HCT116 (cell line): ENCODE results near the gene RPS25.

Source experiments
- CEBPB ChIP-seq: IDR thresholded peaks from 2 replicates; pipeline ENCODE4 v1.6.1; 2012; ENCODE audit warnings: low read depth
- EZH2 ChIP-seq: fragments of 200-600 bp; sonication (generic); IDR thresholded peaks from 2 replicates; pipeline ENCODE4 v1.6.1; 2017; ENCODE audit warnings: antibody characterized with exemption, mixed run types
- EZH2phosphoT487 ChIP-seq: fragments of 200-600 bp; IDR thresholded peaks from 2 replicates; pipeline ENCODE4 v1.6.1; 2018; ENCODE audit warnings: antibody characterized with exemption, borderline replicate concordance
- JUND ChIP-seq: IDR thresholded peaks from 2 replicates; pipeline ENCODE4 v1.6.1; 2012
- POLR2A ChIP-seq: IDR thresholded peaks from 2 replicates; pipeline ENCODE4 v1.7.0; 2011; ENCODE audit warnings: borderline replicate concordance; ENCODE audit not compliant: insufficient read depth, insufficient read length; ENCODE audit errors: extremely low read depth
- RAD21 ChIP-seq: IDR thresholded peaks from 2 replicates; pipeline ENCODE4 v1.6.1; 2012; ENCODE audit warnings: low read depth, mild to moderate bottlenecking
- SP1 ChIP-seq: IDR thresholded peaks from 2 replicates; pipeline ENCODE4 v1.6.1; 2012; ENCODE audit warnings: low read depth
- TCF7L2 ChIP-seq: IDR thresholded peaks from 2 replicates; pipeline ENCODE4 v1.7.0; 2011; ENCODE audit warnings: borderline replicate concordance, inconsistent platforms; ENCODE audit not compliant: insufficient read depth, insufficient read length; ENCODE audit errors: extremely low read depth
- ZNF274 ChIP-seq: fragments of 200-500 bp; sonication (Bioruptor generic); IDR thresholded peaks from 2 replicates; pipeline ENCODE4 v1.6.1; 2014; ENCODE audit warnings: mild to moderate bottlenecking, low read depth, low read length, inconsistent platforms
- TF ChIP-seq, protein P1 (sequence below), 3 experiments: fragments of 200-600 bp in 1 of 3; sonication (generic) in 1 of 3; IDR thresholded peaks in 2 of 3; conservative IDR thresholded peaks in 1 of 3; 2 replicates each; pipeline ENCODE4 v1.5.1; 2012 to 2017; ENCODE audit warnings: low read depth in 2 of 3, low read length in 2 of 3, antibody characterized with exemption in 1 of 3, borderline replicate concordance in 1 of 3, control low read depth in 1 of 3, mild to moderate bottlenecking in 1 of 3, mixed read lengths in 1 of 3, mixed run types in 1 of 3, moderate library complexity in 1 of 3; ENCODE audit not compliant: insufficient read depth in 1 of 3
- TF ChIP-seq, protein P2 (sequence below): IDR thresholded peaks from 2 replicates; pipeline ENCODE4 v1.6.1; 2012; ENCODE audit warnings: low read depth

GRCh38 chr11:119049081-119049480 lies 30.9 kb upstream of the RPS25 start:
- TF ChIP-seq, protein P1, sequence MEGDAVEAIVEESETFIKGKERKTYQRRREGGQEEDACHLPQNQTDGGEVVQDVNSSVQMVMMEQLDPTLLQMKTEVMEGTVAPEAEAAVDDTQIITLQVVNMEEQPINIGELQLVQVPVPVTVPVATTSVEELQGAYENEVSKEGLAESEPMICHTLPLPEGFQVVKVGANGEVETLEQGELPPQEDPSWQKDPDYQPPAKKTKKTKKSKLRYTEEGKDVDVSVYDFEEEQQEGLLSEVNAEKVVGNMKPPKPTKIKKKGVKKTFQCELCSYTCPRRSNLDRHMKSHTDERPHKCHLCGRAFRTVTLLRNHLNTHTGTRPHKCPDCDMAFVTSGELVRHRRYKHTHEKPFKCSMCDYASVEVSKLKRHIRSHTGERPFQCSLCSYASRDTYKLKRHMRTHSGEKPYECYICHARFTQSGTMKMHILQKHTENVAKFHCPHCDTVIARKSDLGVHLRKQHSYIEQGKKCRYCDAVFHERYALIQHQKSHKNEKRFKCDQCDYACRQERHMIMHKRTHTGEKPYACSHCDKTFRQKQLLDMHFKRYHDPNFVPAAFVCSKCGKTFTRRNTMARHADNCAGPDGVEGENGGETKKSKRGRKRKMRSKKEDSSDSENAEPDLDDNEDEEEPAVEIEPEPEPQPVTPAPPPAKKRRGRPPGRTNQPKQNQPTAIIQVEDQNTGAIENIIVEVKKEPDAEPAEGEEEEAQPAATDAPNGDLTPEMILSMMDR (IDR thresholded peaks at IDR 0.05 in 2 of 3, conservative IDR thresholded peaks at IDR 0.05 in 1 of 3; ENCODE audit: borderline replicate concordance in 1 of 3, insufficient read depth in 1 of 3, low read depth in 2 of 3, low read length in 2 of 3) = no peak
- TF ChIP-seq ZNF274 (no peak), EZH2 (no peak), EZH2phosphoT487 (no peak), SP1 (no peak), RAD21 (no peak), JUND (no peak), POLR2A (no peak), TCF7L2 (no peak), CEBPB (no peak)
- TF ChIP-seq, protein P2, sequence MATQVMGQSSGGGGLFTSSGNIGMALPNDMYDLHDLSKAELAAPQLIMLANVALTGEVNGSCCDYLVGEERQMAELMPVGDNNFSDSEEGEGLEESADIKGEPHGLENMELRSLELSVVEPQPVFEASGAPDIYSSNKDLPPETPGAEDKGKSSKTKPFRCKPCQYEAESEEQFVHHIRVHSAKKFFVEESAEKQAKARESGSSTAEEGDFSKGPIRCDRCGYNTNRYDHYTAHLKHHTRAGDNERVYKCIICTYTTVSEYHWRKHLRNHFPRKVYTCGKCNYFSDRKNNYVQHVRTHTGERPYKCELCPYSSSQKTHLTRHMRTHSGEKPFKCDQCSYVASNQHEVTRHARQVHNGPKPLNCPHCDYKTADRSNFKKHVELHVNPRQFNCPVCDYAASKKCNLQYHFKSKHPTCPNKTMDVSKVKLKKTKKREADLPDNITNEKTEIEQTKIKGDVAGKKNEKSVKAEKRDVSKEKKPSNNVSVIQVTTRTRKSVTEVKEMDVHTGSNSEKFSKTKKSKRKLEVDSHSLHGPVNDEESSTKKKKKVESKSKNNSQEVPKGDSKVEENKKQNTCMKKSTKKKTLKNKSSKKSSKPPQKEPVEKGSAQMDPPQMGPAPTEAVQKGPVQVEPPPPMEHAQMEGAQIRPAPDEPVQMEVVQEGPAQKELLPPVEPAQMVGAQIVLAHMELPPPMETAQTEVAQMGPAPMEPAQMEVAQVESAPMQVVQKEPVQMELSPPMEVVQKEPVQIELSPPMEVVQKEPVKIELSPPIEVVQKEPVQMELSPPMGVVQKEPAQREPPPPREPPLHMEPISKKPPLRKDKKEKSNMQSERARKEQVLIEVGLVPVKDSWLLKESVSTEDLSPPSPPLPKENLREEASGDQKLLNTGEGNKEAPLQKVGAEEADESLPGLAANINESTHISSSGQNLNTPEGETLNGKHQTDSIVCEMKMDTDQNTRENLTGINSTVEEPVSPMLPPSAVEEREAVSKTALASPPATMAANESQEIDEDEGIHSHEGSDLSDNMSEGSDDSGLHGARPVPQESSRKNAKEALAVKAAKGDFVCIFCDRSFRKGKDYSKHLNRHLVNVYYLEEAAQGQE = no peak
